Choroid plexus epithelial cell (primary cell): ENCODE results near the gene KCNJ12.
"Not testable (repeated sequence)": the region's sequence is repeated elsewhere in the genome, so short reads cannot be mapped to it uniquely, and the experiment has no call there.

Experiments
- DNase-seq: peaks from one replicate; pipeline ENCODE4 v3.0.0-alpha.2; 2010; ENCODE audit warnings: low read depth
- H3K4me3 ChIP-seq: 2 replicates; pipeline ENCODE4 v1.5.1; 2011; ENCODE audit warnings: low read depth, mild to moderate bottlenecking, control low read depth, low read length, moderate library complexity
- CTCF ChIP-seq: conservative IDR thresholded peaks from 2 replicates; pipeline ENCODE4 v1.5.1; 2011; ENCODE audit warnings: low read depth, mild to moderate bottlenecking, control low read depth, inconsistent platforms, low read length, moderate library complexity

The KCNJ12 gene

GRCh38 chr17:21411679-21412205 is 35.6 kb downstream of the KCNJ12 start:
- DNase-seq, result not testable (repeated sequence)

GRCh38 chr17:21412207-21412681 is 36.1 kb downstream of the KCNJ12 start:
- not testable (repeated sequence) for H3K4me3 ChIP-seq, DNase-seq

More at GRCh38 chr17:21411679-21412205, 35.6 kb downstream of the KCNJ12 start:
- not testable (repeated sequence) for H3K4me3 ChIP-seq

- H3K4me3 ChIP-seq, DNase-seq: not testable (repeated sequence)
These were observed 37.6 kb downstream of the KCNJ12 start for GRCh38 chr17:21413570-21414279.

GRCh38 chr17:21414616-21415015 is 38.5 kb downstream of the KCNJ12 start:
- not testable (repeated sequence) for H3K4me3 ChIP-seq, DNase-seq

- not testable (repeated sequence) for H3K4me3 ChIP-seq, DNase-seq
These were observed 39.2 kb downstream of the KCNJ12 start for GRCh38 chr17:21415166-21415990.

GRCh38 chr17:21416471-21416981 is 40.4 kb downstream of the KCNJ12 start:
- not testable (repeated sequence) for H3K4me3 ChIP-seq, DNase-seq

- H3K4me3 ChIP-seq, DNase-seq: not testable (repeated sequence)
These were observed 41.2 kb downstream of the KCNJ12 start for GRCh38 chr17:21417349-21417748.

- no peak for DNase-seq
- no peak for TF ChIP-seq CTCF
- H3K4me3 ChIP-seq, result no peak overlapping the region
These were observed 41.8 kb downstream of the KCNJ12 start for GRCh38 chr17:21417921-21418320.

- H3K4me3 ChIP-seq, result no peak overlapping the region
- TF ChIP-seq CTCF, result no peak
- DNase-seq, result no peak
These were observed 42.5 kb downstream of the KCNJ12 start for GRCh38 chr17:21418446-21419298.

- no peak for DNase-seq
- no peak overlapping the region for H3K4me3 ChIP-seq
- no peak for TF ChIP-seq CTCF
These were observed 43.4 kb downstream of the KCNJ12 start for GRCh38 chr17:21419299-21420239.

GRCh38 chr17:21420503-21421090 is 44.4 kb downstream of the KCNJ12 start:
- not testable (repeated sequence) for H3K4me3 ChIP-seq, DNase-seq

GRCh38 chr17:21421421-21422310 is 45.5 kb downstream of the KCNJ12 start:
- H3K4me3 ChIP-seq, DNase-seq: not testable (repeated sequence)
